Activated CD4-positive, CD25-positive, alpha-beta regulatory T cell treated with anti-CD3 and anti-CD28 coated beads, Interleukin-2, amount 50 U/mL, for 16 hours (primary cell): ENCODE data around the gene CNTFR.
"Not testable (repeated sequence)": the region's sequence is repeated elsewhere in the genome, so short reads cannot be mapped to it uniquely, and the experiment has no call there.

ENCODE experiments used
- DNase-seq: peaks from one replicate; pipeline ENCODE4 v3.0.0-alpha.2; 2020; ENCODE audit warnings: low read depth, low spot score

The CNTFR gene, protein sequence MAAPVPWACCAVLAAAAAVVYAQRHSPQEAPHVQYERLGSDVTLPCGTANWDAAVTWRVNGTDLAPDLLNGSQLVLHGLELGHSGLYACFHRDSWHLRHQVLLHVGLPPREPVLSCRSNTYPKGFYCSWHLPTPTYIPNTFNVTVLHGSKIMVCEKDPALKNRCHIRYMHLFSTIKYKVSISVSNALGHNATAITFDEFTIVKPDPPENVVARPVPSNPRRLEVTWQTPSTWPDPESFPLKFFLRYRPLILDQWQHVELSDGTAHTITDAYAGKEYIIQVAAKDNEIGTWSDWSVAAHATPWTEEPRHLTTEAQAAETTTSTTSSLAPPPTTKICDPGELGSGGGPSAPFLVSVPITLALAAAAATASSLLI

DNA sequence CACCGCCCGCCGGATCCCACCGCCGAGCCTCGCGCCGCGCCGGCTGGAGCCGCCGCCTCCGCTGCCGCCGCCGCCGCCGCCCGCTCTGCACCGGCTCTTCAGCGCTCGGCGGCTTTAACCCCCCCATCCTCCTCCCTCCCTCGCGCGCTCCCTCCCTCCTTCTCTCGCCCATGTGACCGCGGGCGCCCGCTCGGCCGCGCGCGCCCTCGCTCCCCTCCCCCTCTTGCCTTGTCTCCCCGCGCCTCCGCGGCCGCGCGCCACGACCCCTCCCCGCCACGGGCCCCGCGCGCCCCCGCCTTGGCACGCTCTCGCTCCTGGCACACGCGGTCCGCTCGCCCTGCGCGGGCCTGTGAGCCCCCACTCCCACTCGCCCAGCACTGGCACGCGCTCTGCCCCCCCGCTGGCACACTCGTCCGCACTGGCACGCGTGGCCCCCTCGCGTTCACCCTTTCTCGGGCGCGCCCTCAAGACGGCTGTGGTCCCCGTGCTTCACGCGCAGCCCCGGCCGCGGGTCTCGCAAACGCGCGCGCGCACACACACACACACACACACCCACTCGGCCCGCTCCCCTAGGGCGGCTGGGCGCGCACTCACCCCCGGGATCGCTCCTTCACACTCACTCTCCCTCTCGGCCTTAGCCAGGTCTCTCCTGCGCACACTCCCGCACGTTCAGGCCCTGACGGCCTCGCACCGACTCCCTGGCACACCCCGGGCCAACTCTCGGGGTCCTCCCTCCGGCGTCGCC, at the start of gene CNTFR:
TSS of gene CNTFR (minus strand) at position 89 of the 745 bp plus-strand sequence. CDS start 20,743 bp downstream, outside the sequence.
- DNase-seq: no peak

DNA sequence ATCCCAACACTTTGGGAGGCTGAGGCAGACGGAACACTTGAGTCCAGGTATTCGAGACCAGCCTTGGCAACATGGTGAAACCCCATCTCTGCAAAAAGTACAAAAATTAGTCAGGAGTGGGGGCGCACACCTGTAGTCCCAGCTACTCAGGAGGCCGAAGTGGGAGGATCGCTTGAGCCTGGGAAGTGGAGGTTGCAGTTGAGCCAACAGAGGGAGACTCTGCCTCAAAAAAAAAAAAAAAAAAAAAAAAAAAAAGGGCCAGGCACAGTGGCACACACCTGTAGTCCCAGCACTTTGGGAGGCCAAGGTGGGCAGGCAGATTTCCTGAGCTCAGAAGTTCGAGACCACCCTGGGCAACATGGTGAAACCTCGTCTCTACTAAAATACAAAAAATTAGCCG, 49.8 kb upstream of the CNTFR start:
- DNase-seq: not testable (repeated sequence)

DNA sequence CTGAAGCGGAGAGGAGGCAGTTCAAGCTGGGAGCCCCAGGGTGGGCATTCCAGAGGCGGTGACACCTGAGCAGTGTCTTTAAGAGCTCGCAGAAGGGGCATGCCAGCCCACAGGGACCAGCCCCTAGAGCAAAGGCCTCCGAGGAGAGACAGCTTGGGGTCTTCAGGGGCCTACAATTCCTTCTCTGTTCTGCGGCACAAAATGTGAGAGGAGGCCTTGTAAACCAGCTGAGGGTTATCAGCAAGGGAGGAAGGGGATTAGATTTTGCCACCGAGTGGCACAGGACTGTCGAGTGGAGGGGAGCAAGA, 48.6 kb upstream of the CNTFR start:
- no peak for DNase-seq

DNA sequence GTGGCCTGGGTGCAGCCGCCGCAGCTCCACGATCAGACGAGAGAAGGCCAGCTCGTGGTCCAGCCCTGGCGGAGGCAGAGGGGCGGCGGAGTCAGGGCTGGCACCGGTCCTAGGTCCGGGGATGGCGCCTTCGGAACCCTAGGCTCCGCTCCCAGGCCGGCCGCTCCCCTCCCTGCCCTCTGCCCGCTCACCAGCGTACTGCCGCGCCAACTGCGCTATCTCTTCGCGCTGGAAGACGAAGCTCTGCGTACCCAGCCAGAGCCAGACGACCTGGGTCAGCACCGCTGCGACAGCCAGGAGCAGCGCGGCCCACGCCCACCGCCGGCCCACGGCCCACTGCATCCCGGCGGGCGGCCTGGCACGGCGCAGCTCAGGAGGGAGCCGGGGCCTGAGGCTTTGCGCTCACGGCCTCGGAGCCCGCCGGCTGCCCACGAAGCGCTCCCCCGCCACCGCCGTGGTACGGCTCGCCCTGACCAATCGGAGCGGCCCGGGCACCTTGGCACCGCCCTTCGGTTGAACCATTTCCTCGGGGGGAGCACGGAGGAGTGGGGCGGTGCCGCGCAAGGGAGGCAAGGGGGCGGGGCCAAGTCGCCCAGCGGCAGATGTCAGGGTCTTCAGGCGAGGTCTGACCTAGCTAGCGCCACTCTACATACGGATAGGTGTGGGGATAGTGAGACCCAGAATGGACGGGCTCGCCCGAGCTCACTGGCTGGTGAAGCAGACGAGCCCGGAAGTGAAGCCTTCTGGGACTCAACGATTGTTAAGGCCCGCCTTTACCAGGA, 48.0 kb upstream of the CNTFR start, which contains the start of gene SIGMAR1:
TSS of gene SIGMAR1 (minus strand) at position 432 of the 782 bp plus-strand sequence. CDS start at position 342, 90 bp downstream.
- peak; percentile 89 for DNase-seq

DNA sequence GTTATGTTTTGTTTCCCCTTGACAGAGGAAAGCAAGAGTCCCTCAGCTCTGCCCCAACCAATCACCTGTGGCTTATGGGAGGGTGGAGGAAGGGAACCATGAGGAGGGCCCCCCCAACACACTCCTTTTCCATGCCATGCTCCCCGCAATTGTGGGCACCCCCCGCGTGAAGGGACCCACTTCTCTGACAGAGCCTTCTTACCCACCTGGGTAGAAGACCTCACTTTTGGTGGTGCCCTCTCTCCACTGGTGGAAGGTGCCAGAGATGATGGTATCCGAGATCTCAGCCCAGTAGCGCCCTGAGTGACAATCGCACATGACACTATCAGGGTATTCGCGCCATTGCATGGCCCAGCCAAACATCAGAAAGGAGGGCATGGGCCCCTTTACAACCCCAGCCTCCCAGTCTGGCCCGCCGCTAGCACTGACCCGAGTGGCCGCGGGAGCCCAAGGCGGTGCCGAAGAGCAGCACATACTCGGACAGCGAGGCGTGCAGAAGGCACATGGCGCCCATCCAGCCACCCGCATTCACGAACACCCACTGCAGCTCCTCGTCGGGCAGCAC, 47.3 kb upstream of the CNTFR start:
- DNase-seq: no peak

DNA sequence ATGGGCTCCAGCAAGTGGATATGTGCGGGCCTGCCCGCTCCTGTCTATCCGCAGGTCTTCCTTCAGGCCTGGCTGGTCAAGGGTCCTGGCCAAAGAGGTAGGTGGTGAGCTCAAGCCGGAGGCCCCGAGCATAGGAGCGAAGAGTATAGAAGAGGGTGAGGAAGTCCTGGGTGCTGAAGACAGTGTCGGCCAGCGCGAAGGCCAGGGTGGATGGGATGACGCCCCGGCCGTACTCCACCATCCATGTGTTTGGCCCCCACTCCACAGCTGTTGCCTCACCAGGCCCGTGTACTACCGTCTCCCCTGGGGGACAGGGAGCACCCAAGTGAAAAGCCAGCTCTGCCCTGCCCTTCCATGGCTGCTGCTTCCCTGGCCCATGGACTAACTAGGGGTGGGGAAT, 46.0 kb upstream of the CNTFR start:
- no peak for DNase-seq

DNA sequence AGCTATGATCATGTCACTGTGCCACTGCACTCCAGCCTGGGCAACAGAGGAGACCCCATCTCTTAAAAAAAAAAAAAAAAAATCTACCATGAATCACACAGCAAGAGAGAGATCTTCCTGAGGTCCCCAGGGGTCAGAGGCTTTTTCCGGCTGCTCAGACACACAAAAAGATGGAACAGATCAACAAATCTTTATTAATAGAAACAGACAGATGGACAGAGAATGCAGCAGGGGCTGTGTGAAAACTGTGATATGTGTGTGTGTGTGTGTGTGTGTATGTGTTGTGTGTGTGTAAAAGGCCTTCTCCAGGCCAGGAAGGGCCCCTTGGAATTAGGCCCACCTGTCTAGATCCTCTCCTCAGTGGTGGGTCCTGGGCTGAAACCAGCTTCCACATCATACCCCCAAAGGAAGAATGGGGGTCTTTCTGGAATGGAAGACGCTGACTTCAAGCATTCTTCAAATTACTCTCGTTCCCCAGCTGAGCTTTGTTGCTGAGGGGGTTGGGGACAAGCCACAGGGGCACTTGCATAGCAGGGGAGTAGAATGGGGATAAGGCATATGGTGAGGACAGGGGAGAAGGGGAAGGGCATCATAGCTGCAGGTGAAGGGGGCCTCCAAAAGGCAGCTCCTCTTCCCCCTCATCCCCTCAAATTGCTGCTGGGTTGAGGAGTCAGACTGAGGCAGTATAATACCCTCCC, 45.2 kb upstream of the CNTFR start:
- DNase-seq: no peak

DNA sequence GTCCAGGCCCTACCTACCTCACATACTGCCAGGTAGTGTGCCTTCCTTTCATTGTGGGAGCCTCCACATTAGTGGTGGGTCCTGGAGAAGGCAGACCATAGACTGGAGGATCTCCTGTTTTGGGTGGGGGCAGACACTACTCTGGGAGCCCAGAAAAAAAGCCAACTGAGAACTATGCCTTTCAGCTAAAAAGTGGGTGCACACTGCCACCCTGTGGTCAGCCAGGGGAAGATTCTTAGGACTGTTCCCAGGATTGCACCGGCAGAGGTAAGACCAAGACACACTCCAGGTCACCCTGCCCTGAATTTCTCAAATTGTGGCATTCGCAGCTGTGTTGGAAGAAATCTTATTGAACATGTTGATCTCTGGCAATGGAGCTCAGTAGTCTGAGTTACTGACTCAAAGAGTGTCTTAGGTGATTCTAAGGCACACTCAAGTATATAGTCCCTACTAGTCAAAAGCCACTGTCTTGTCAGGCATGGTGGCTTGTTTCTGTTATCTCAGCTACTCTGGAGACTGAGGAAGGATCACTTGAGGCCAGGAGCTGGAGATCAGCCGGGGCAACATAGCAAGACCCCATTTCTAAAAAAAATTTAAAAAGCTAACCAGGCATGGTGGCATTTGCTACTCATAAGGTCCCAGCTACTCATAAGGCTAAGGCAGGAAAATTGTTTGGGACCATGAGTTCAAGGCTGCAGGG, 44.5 kb upstream of the CNTFR start:
- peak; percentile 58 for DNase-seq

DNA sequence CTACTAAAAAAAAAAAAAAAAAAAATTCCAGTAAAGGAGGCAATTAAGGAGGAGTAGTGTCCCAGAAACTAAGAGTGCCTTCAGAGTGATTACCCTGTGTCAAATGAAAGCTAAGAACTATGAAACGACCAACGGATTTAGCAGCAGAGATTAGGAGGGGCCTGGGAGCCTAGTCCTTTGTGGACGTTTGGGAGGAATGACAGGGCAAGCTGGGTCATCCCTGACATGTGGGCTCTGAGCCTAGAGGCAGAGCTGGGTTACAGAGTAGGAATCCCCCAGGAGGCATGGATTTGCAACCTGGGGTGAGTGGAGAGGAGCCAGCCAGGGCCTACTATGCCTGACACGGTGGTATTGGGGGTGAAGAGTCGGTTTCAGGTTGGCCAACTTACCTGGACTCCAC, 43.6 kb upstream of the CNTFR start:
- no peak for DNase-seq

DNA sequence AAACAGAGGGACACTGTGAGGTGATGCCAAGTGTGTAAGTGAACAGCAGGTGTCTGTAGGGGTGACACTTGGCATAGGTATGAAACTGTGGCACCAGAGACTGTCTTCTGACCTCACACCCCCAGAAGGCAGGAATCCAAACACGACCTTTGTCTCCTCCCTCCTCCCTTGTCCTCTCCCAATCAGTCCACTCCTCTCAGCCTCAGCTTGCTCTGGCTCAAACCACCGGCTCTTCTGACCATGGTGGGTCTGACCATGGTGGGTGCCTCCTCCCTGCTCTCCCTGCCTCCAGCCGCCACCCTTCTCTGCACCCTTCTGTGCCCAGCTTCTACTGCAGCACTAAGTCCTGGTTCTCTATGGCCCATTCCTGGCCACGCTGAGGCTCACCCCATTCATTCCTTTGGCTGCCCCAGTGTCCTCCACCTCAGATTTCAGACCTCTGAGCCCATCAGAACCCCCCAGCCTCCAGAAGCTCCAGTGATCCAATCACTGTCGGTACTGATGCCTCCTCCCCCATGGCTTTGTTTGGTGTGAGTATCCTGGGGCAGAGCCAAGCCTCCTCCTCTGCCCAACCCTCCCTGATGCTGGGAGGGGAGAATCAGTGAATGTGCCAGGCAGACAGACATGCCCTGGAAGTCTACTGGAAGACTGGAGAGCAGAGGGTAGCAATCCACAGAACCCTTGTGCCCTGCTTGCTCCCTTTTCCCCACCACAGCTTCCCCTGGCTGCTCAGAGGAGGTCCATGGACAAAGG, 41.1 kb upstream of the CNTFR start:
- DNase-seq: no peak

DNA sequence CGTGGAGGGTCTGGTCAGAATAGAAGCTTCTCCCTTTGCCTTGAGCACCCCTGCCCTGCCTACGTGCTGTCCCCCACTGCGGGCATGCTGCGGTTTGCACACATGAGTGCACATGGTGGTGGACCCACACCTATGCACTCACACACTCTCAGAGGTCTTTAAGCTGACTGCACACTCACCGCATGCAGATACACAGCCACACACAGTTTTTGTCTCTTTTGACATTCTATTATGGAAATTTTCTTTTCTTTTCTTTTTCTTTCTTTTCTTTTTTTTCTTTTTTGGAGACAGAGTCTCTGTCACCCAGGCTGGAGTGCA, 39.9 kb upstream of the CNTFR start:
- no peak for DNase-seq

DNA sequence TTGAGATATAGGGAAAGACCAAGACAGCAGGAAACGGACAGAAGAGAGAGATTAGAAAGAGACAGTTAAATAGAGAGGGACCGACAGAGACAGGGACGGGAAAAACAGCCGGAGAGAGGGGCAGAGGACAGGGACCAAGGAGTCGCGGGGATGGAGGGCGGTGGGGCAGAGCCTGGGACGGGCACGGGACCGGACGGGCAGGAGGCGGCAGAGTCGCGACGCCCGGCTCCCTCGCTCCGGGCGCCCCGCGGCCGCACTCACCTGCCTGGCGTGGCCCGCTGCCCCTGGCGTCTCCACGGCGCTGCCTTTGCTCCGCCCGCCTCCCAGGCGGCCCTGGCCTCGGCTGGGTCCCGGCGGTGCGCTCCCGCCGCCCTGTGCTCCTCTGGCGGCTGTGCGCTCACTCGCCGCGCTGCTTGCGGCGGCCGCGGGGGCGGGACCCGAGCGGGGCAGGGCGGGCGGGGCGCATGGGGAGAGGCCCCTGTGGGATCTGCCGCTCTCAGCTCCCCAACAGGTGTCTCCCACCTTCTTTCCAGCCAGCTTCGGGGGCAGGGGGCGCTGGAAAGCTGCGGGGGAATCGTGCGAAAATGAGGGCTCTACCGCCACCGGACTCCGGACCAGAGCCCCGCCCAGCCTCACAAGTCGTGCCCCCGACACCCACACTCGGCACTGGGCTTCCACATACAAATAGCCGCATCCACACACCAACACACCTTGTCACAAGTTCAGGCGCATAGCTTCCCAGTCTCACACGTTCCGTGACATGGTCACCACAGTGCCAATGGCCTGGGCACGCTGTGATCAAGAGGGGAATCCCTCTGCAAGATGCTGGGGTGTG, 39.3 kb upstream of the CNTFR start, which contains the start of gene ARID3C:
TSS of gene ARID3C (minus strand) at position 411 of the 835 bp plus-strand sequence. CDS start 1,052 bp downstream, outside the sequence.
- DNase-seq: no peak

DNA sequence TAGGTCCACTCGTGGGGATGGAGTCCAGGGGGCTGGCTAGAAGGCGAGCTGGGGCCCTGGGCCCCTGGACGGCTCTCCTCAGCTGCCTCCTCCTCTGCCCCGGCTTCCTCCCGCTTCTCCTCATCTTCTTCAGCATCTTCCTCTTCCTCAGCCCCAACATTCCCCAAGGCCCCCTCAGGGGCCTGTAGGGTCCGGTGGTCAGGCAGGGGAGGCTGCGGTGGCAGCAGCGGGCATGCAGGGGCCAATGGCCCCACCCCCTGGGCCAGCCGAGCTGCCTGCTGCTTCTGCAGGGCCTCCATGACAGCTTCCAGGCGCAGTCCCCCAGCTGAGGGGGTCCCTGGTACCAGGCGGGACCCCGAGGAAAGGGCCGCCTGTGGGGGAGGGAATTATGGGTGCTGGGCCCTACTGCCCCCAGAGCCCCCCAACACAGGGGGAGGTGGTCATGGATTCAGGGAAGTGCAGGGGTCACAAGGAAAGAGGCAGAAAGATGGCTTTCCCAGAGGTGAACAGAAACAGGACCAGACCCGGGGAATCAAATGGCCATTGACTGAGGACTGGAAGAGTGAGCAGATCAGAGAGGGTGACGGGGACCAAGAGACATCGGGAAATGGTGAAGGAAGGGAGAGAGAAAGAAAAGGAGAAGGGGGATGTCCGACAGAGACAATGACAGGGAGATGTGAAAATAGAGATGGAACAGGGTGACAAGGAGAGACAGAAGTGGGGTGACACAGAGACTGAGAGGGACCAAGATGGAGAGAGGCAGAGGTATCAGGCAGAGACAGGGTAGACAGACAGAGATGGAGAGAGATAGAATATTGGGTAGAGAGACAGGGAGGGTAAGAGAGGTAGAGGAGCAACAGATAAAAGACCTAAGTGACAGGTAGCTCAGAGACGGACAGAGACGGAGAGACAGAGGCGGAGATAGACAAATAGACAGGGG, 38.5 kb upstream of the CNTFR start:
- DNase-seq: no peak

DNA sequence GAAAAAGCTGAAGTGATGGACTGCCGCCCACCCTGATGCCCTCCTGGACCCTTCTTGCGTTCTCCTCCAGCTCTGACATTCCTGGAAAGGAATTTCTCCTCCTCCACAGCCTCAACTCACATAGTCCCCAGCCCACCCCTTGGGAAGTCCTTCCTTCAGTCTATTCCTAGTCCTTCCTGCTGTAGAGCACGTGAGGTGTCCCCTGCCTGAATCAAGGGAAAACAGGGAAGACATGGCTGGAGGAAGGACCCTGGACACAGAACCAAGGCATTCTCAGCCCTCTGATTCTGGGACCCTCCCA, 35.6 kb upstream of the CNTFR start:
- no peak for DNase-seq

DNA sequence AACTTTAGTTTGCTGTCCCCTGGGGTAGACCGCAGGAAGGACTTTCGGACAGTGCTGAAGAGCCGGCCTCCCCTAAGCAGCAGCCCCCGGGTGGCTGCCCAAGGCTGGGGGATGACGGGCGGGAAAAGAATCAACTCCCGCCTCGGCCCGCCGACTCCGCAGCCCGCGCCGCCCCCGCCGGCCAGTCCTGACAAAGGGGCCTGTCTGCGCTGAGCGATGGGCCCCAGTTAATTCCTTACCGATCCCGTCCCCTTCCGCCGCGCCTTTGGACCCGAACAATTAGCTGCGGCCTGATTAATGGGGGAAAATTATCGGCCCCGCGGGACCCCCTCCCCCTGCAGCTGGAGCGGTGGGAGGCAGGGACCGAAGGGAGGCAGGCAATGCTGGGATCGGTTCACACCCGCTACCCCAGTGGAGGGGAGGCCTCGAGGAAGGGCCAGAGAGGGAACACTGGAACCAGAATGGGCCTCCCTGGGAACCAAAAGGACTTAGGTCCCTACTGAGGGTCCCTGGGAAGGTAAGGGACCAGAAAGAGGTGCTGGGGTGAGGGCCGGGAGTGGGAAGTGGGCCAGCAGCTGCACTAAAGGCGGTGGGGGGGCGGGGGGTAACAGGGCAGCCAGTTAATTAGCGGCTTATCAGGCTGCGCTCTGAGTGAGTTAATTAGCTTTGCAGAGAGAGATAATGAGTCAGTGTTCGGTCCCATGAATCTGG, 35.1 kb upstream of the CNTFR start:
- no peak for DNase-seq

DNA sequence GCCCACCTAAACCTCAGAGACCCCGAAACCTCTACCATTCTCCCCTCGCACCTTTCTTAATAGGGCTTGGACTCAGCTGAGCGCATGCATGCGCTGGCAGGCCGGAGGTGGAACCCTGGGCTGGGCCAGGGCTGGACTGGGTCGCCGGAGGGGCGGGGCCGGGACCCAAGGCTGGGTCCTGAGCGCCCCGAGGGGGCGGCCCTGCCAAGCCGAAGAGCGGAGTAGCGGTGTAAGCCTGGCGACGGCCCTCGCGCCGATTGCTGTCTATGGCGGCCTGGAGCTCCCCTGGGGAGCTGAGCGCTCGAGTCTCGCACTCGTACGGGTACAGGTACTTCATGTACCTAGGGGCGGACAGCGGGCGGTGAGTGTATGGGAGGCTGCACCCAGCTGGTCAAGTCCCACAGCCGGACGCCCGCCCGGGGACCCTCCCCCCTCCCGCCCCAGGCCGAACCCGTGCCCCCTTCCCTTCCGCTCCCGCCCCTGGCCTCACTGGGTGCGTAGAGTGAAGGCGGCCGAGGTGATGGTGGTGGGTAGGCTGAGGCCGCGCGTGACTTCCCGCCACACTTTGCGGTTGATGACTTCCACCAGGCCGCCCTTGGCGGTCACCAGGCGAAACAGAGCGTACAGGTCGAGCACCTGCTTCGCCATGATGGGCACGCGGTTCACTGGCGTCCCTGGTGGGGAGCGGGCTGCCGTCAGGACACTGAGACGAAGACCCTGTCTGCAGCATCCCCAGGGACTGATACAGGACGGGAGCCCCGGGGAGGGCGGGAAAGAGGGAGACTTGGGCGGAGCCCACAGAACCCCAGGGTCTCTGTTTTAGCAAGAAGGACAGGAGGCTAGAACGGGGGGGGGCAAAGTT, 34.1 kb upstream of the CNTFR start:
- no peak for DNase-seq
